ENCODE measurements around the gene ETFRF1.

Gene ETFRF1

DNA sequence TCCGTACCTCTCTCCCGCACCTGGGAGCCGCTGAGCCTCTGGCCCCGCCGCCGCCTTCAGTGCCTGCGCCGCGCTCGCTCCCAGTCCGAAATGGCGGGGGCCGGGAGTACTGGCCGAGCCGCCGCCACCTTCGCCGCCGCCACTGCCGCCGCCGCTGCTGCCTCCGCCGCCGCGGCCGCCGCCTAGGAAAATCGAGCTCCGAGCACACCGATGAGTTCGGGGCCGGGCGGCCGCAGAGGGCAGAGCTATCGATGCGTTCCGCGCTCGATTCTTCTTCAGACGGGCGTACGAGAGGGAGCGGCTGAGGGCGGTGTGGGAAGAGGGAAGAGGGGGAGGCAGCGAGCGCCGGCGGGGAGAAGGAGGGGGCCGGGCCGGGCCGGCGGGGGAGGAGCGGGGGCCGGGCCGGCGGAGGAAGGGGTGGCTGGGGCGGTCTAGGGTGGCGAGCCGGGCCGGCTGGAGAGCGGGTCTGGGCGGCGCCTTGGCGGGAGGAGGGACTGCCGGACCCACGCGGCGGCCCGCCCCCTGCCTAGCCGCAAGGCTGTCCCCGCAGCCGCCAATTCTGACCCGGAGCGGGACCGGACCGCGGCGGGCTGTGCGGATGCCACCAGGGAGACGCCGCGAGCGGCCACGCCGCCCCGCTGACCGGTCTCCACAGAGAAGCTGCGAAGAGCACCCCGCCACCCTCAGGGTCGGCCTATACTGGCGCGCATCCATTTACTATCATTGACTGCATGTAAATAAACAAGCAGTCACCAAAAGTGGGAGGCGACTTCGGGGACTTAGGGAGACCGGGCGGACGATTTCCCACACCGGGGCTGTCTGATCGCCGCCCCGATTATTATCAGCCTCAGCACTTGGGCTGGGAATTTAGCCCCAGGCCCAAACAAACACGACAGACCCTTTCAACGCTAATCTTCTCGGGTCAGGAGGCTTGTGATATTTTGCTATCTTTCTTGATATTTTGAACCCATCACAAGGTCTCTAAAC, 56.0 kb downstream of the ETFRF1 start, which contains the start of gene KRAS:
TSS of gene KRAS (minus strand) at position 186 of the 987 bp plus-strand sequence.
- peak within 1 kb of the TSS; percentile 87 for H3K4me3 ChIP-seq (ENCODE audit: low read length)
- TF ChIP-seq, protein P1, sequence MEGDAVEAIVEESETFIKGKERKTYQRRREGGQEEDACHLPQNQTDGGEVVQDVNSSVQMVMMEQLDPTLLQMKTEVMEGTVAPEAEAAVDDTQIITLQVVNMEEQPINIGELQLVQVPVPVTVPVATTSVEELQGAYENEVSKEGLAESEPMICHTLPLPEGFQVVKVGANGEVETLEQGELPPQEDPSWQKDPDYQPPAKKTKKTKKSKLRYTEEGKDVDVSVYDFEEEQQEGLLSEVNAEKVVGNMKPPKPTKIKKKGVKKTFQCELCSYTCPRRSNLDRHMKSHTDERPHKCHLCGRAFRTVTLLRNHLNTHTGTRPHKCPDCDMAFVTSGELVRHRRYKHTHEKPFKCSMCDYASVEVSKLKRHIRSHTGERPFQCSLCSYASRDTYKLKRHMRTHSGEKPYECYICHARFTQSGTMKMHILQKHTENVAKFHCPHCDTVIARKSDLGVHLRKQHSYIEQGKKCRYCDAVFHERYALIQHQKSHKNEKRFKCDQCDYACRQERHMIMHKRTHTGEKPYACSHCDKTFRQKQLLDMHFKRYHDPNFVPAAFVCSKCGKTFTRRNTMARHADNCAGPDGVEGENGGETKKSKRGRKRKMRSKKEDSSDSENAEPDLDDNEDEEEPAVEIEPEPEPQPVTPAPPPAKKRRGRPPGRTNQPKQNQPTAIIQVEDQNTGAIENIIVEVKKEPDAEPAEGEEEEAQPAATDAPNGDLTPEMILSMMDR (IDR thresholded peaks at IDR 0.05; ENCODE audit: insufficient read depth, low read depth, low read length, missing control alignments) = no peak
- DNase-seq (ENCODE audit: low read depth) = peak; percentile 98

DNA sequence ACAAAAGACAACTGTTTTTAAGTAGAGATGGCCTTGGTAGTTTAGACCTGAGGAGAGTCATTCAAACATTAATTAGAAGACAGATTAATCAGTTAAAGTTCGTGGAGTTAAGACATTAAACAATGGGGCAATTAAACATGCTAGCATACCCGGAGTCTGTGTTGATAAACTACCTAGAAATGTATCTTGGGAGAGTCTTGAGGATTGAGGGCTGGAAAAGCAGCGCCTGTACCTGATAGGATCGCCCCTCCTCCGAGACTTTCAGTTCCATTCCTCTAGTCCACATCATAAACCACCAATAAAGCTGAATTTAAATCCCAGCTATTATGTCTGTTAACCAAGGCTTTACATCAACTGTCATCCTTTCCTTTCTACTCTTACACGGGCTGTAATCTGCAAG, 56.7 kb downstream of the ETFRF1 start:
- no peak overlapping the region for H3K4me3 ChIP-seq (ENCODE audit: low read length)
- TF ChIP-seq, protein P1 (IDR thresholded peaks at IDR 0.05; ENCODE audit: insufficient read depth, low read depth, low read length, missing control alignments) = no peak
- DNase-seq (ENCODE audit: low read depth) = no peak

DNA sequence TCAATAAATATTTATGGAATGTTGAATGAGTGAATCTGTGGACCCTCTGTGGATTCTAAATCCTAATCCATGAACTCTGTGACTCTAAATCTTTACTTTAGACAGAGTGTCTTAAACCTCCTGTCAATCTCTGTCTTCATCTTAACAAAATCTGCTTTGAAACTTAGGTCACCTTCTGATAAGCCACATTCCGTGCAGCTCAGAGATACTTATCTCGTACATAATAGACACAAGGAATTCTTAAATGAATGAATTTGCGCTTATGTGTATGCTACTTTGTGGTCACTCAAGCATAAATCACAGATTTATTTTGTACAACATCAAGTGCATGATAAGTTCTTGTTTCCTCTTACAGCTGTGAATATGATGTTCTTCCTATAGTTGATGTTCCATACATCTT, 57.9 kb downstream of the ETFRF1 start:
- H3K4me3 ChIP-seq (ENCODE audit: low read length) = no peak overlapping the region
- TF ChIP-seq, protein P1 (IDR thresholded peaks at IDR 0.05; ENCODE audit: insufficient read depth, low read depth, low read length, missing control alignments) = no peak
- no peak for DNase-seq (ENCODE audit: low read depth)

DNA sequence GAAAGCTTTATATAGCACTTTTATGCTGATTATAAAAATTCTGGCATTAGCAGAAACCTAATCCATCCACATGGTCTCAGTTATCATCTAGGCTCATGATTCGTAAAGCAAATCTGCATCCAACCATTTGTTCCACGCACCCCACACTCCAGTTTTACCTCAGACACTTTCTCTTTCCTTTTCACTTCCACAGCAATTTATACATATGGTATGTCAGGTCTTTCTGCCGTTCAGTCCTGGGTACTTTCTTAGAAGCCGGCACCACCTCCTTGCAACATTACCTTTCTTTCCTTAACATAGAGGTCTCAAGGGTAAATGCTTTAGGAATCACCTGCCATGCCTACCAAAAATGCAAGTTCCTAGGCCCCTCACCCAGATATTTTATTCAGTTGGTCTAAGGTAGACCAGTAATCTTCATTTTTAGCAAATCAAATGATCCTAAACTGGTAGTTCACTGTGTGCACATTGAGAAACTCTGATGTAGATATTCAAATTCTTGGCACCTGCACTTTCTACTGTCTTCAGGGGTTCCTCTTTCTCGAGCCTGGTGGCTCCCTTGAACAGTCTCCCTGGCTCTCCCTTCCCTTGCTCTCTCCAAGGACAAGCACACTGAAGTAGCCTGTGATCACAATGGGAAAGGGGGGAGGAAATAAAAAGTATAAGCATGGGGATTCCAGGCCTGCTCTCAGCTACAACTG, 58.5 kb downstream of the ETFRF1 start:
- TF ChIP-seq, protein P1 (IDR thresholded peaks at IDR 0.05; ENCODE audit: insufficient read depth, low read depth, low read length, missing control alignments) = no peak
- DNase-seq (ENCODE audit: low read depth) = no peak
- no peak overlapping the region for H3K4me3 ChIP-seq (ENCODE audit: low read length)

DNA sequence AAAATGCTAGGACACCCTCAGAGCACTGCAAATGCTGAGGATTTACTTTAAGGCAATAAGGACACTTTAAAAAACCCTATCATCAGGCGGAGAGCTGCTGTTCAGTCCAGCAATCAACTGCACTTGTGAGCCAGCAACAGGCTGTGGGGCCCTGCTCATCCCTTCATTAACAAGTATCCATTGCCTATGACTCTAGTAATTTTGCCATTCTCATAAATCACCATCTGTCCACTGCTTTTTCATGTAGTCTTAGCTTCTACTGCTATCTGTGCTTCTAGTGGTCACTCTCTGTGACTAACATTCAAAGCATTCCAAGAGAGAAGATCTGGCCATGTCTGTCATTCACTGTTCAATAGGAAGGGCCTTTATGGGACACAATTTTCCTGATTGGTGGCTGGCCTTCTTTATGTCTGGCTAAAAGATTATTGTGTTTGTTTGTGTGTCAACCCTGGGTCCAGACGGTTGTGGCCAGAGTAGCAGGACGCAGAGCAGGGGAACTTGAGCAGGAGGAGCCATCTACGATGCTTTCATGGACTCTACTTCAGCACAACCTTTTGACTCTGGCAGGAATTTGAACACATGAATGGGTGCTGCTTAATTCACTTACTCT, 59.3 kb downstream of the ETFRF1 start:
- no peak for DNase-seq (ENCODE audit: low read depth)
- H3K4me3 ChIP-seq (ENCODE audit: low read length) = no peak overlapping the region
- TF ChIP-seq, protein P1 (IDR thresholded peaks at IDR 0.05; ENCODE audit: insufficient read depth, low read depth, low read length, missing control alignments) = no peak

All from epithelial cell of esophagus (primary cell).